ENCODE data around the gene S100A14. TPM values are rescaled to one million over a fixed set of nuclear protein-coding genes. Genes with fewer than 3 reads are reported as not detected.

The S100A14 gene
- polyA plus RNA-seq, 1 donor from 2014 or later: not detected

- TF ChIP-seq, protein P1, sequence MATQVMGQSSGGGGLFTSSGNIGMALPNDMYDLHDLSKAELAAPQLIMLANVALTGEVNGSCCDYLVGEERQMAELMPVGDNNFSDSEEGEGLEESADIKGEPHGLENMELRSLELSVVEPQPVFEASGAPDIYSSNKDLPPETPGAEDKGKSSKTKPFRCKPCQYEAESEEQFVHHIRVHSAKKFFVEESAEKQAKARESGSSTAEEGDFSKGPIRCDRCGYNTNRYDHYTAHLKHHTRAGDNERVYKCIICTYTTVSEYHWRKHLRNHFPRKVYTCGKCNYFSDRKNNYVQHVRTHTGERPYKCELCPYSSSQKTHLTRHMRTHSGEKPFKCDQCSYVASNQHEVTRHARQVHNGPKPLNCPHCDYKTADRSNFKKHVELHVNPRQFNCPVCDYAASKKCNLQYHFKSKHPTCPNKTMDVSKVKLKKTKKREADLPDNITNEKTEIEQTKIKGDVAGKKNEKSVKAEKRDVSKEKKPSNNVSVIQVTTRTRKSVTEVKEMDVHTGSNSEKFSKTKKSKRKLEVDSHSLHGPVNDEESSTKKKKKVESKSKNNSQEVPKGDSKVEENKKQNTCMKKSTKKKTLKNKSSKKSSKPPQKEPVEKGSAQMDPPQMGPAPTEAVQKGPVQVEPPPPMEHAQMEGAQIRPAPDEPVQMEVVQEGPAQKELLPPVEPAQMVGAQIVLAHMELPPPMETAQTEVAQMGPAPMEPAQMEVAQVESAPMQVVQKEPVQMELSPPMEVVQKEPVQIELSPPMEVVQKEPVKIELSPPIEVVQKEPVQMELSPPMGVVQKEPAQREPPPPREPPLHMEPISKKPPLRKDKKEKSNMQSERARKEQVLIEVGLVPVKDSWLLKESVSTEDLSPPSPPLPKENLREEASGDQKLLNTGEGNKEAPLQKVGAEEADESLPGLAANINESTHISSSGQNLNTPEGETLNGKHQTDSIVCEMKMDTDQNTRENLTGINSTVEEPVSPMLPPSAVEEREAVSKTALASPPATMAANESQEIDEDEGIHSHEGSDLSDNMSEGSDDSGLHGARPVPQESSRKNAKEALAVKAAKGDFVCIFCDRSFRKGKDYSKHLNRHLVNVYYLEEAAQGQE (IDR thresholded peaks at IDR 0.05; ENCODE audit: borderline replicate concordance): no peak
- no peak for TF ChIP-seq SMC3 (conservative IDR thresholded peaks at IDR 0.05; ENCODE audit: poor library complexity)
These were observed 7.2 kb downstream of the S100A14 start (continued) for GRCh38 chr1:153608742-153609584.

DNA sequence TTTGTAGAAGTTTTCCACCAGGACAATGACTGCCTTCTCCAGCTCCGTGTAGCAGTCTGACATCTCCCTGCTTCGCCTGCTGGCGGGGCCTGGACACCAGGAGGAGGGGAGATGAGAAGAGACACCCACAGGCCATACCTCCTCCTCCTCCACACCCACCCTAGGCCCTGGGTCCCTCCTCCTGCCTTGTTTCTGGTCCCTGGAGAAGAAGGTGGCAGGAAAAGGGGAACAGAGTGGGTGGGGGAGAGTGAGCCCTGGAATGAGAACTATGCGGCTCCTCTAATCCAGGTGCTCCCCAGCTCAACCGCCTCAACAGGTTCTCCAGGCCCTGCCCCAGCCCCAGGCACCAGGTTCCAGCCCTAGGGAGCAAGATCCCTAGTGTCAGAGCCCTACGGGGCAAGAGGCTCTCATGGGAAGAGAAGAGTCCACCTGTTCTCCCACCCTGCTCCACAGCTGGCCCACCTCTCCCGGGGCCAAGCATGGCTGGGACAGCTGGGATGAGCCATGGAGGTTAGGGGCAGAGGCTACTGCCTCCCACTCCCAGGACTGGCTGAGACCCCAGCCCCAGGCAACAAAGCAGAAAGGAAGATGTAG lies 7.9 kb downstream of the S100A14 start:
- Histone ChIP-seq H3K9me2 (ENCODE audit: insufficient read depth, low read length) (no peaks in the 10 kb centered on the region), H2AFZ (ENCODE audit: low read depth, low read length) (no peak overlapping the region), H3K79me2 (replicated peaks; ENCODE audit: insufficient read depth, low read length) (no peaks in the 10 kb centered on the region), H3K4me3 (ENCODE audit: low read length) (no peak overlapping the region), H3K9ac (ENCODE audit: low read length) (no peak overlapping the region), H3K36me3 (ENCODE audit: insufficient read depth, low read length) (no peaks in the 10 kb centered on the region), H4K20me1 (ENCODE audit: insufficient read depth) (no peaks in the 10 kb centered on the region), H3K4me2 (ENCODE audit: low read length) (no peak overlapping the region), H3K9me3 (ENCODE audit: low read length) (no peaks in the 10 kb centered on the region), H3K27ac (ENCODE audit: low read length) (no peak overlapping the region), H3F3A (ENCODE audit: insufficient read depth, low read length, poor library complexity, severe bottlenecking) (no peaks in the 10 kb centered on the region), H3K27me3 (ENCODE audit: insufficient read depth, low read depth, low read length) (no peaks in the 10 kb centered on the region)
- TF ChIP-seq EP300 (conservative IDR thresholded peaks at IDR 0.05; ENCODE audit: poor library complexity, severe bottlenecking): no peak
- no peak for TF ChIP-seq RAD21 (conservative IDR thresholded peaks at IDR 0.05)
- TF ChIP-seq SMC3 (conservative IDR thresholded peaks at IDR 0.05; ENCODE audit: poor library complexity): no peak
- TF ChIP-seq TAF1 (IDR thresholded peaks at IDR 0.05; ENCODE audit: low read depth): no peak
- no peak for TF ChIP-seq MXI1 (conservative IDR thresholded peaks at IDR 0.05; ENCODE audit: poor library complexity, severe bottlenecking)
- TF ChIP-seq, protein P2, sequence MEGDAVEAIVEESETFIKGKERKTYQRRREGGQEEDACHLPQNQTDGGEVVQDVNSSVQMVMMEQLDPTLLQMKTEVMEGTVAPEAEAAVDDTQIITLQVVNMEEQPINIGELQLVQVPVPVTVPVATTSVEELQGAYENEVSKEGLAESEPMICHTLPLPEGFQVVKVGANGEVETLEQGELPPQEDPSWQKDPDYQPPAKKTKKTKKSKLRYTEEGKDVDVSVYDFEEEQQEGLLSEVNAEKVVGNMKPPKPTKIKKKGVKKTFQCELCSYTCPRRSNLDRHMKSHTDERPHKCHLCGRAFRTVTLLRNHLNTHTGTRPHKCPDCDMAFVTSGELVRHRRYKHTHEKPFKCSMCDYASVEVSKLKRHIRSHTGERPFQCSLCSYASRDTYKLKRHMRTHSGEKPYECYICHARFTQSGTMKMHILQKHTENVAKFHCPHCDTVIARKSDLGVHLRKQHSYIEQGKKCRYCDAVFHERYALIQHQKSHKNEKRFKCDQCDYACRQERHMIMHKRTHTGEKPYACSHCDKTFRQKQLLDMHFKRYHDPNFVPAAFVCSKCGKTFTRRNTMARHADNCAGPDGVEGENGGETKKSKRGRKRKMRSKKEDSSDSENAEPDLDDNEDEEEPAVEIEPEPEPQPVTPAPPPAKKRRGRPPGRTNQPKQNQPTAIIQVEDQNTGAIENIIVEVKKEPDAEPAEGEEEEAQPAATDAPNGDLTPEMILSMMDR (IDR thresholded peaks at IDR 0.05; ENCODE audit: poor library complexity, severe bottlenecking): no peak
- TF ChIP-seq EZH2 (IDR thresholded peaks at IDR 0.05; ENCODE audit: borderline replicate concordance, insufficient read depth, low read length, poor library complexity, severe bottlenecking): no peak
- TF ChIP-seq POLR2AphosphoS5 (IDR thresholded peaks at IDR 0.05): no peak
- TF ChIP-seq, protein P1 (IDR thresholded peaks at IDR 0.05; ENCODE audit: borderline replicate concordance): no peak
